Endothelial cell (in vitro differentiated cells): Measurements from ENCODE around the gene ZNF581. TPM values are rescaled to one million over a fixed set of nuclear protein-coding genes. Genes with fewer than 3 reads are reported as not detected.

ENCODE experiments used
- DNase-seq: peaks from one replicate; pipeline ENCODE4 v3.0.0; 2021; ENCODE audit warnings: low spot score
- H3K27ac Mint-ChIP-seq: one replicate; pipeline ENCODE4 v1.8.0; 2021; ENCODE audit warnings: mixed read lengths, inconsistent platforms; ENCODE audit not compliant: unreplicated experiment
- H3K27me3 Mint-ChIP-seq: one replicate; pipeline ENCODE4 v1.8.0; 2021; ENCODE audit warnings: mild to moderate bottlenecking, moderate library complexity, mixed read lengths, inconsistent platforms; ENCODE audit not compliant: unreplicated experiment
- H3K36me3 Mint-ChIP-seq: one replicate; pipeline ENCODE4 v1.8.0; 2021; ENCODE audit warnings: mild to moderate bottlenecking, low read depth, mixed read lengths, inconsistent platforms; ENCODE audit not compliant: unreplicated experiment
- H3K4me1 Mint-ChIP-seq: one replicate; pipeline ENCODE4 v1.8.0; 2021; ENCODE audit warnings: mild to moderate bottlenecking, mixed read lengths, inconsistent platforms; ENCODE audit not compliant: unreplicated experiment
- H3K4me3 Mint-ChIP-seq: one replicate; pipeline ENCODE4 v1.8.0; 2021; ENCODE audit warnings: mild to moderate bottlenecking, mixed read lengths, inconsistent platforms; ENCODE audit not compliant: unreplicated experiment
- H3K9me3 Mint-ChIP-seq: one replicate; pipeline ENCODE4 v1.8.0; 2021; ENCODE audit warnings: mixed read lengths, inconsistent platforms; ENCODE audit not compliant: unreplicated experiment
- CTCF ChIP-seq: fragments of 200-600 bp; sonication (generic); IDR thresholded peaks from one replicate; pipeline ENCODE4 v1.5.0; 2021; ENCODE audit warnings: antibody characterized with exemption; ENCODE audit not compliant: unreplicated experiment
- total RNA-seq: library from RNA; stranded (reverse); fragmentation: NEBNext Ultra II Directional; extraction: Animal tissue kit (Norgen Biotek cat#: 25700); gene quantifications from one replicate; pipeline ENCODE4 v1.2.1, GENCODE V29; 2021; ENCODE audit not compliant: unreplicated experiment

The ZNF581 gene
- total RNA-seq, 1 donor from 2014 or later, result 47.2 TPM

- TF ChIP-seq CTCF, result no peak
- no peak for DNase-seq
These were observed 21.7 kb upstream of the ZNF581 start for GRCh38 chr19:55621673-55622231.

GRCh38 chr19:55622242-55622969, 21.0 kb upstream of the ZNF581 start:
- Mint-ChIP-seq H3K4me1 (peaks cover 16% of the 10 kb centered on the region), H3K36me3 (peaks cover 11% of the 10 kb centered on the region)

More at GRCh38 chr19:55621673-55622231, 21.7 kb upstream of the ZNF581 start:
- H3K4me3 Mint-ChIP-seq, result no peak overlapping the region
- H3K4me1 Mint-ChIP-seq, result peaks cover 16% of the 10 kb centered on the region
- peaks cover 16% of the 10 kb centered on the region for H3K36me3 Mint-ChIP-seq
- H3K9me3 Mint-ChIP-seq, result no peaks in the 10 kb centered on the region
- no peak overlapping the region for H3K27ac Mint-ChIP-seq
- H3K27me3 Mint-ChIP-seq, result peaks cover 15% of the 10 kb centered on the region

GRCh38 chr19:55623130-55623529, 20.3 kb upstream of the ZNF581 start:
- Mint-ChIP-seq H3K4me1 (peaks cover 16% of the 10 kb centered on the region), H3K9me3 (no peaks in the 10 kb centered on the region), H3K27me3 (peaks cover 7% of the 10 kb centered on the region), H3K36me3 (peaks cover 7% of the 10 kb centered on the region), H3K27ac (peak overlapping the region; percentile 74), H3K4me3 (peak overlapping the region; percentile 89)
- DNase-seq, result no peak
- no peak for TF ChIP-seq CTCF

More at GRCh38 chr19:55622242-55622969, 21.0 kb upstream of the ZNF581 start:
- no peak overlapping the region for H3K4me3 Mint-ChIP-seq
- peaks cover 11% of the 10 kb centered on the region for H3K27me3 Mint-ChIP-seq
- TF ChIP-seq CTCF, result no peak
- H3K27ac Mint-ChIP-seq, result no peak overlapping the region
- no peak for DNase-seq
- no peaks in the 10 kb centered on the region for H3K9me3 Mint-ChIP-seq

GRCh38 chr19:55623561-55623960, 19.9 kb upstream of the ZNF581 start:
- H3K4me3 Mint-ChIP-seq, result peak overlapping the region; percentile 89
- peaks cover 16% of the 10 kb centered on the region for H3K4me1 Mint-ChIP-seq
- peak overlapping the region; percentile 74 for H3K27ac Mint-ChIP-seq
- no peak for DNase-seq
- peaks cover 7% of the 10 kb centered on the region for H3K27me3 Mint-ChIP-seq
- H3K9me3 Mint-ChIP-seq, result no peaks in the 10 kb centered on the region
- peaks cover 7% of the 10 kb centered on the region for H3K36me3 Mint-ChIP-seq
- no peak for TF ChIP-seq CTCF
